LNCaP clone FGC (cell line): Measurements from ENCODE around the gene LFNG.

Experiments
- DNase-seq: peaks from one replicate; pipeline ENCODE4 v3.0.0-alpha.2; 2011; ENCODE audit warnings: low read depth
- H3K4me3 ChIP-seq: 2 replicates; pipeline ENCODE4 v1.5.1; 2011; ENCODE audit warnings: mild to moderate bottlenecking, low read depth, low read length, control low read depth
- CTCF ChIP-seq: IDR thresholded peaks from 2 replicates; pipeline ENCODE4 v1.5.1; 2012; ENCODE audit warnings: mild to moderate bottlenecking; ENCODE audit not compliant: control insufficient read depth, insufficient read depth; ENCODE audit errors: extremely low read depth

The LFNG gene

GRCh38 chr7:2576742-2577491, 57.3 kb downstream of the LFNG start:
- H3K4me3 ChIP-seq: no peak overlapping the region
- no peak for DNase-seq
- no peak for TF ChIP-seq CTCF
